Sigmoid colon (tissue), 7 donors: ENCODE results near the gene SLC11A1. TPM values are rescaled to one million over a fixed set of nuclear protein-coding genes. Genes with fewer than 3 reads are reported as not detected.

Experiments
- DNase-seq: peaks from one replicate; pipeline ENCODE4 v3.0.0-alpha.2; 2019
- H3K27ac ChIP-seq, 4 donors: fragments of 200-600 bp; sonication (generic); one replicate each; pipeline ENCODE4 v1.5.1; 2016 to 2019; ENCODE audit warnings: mild to moderate bottlenecking in 1 of 4
- H3K27me3 ChIP-seq, 3 donors: fragments of 200-600 bp; sonication (generic); one replicate each; pipeline ENCODE4 v1.5.1; 2019; ENCODE audit warnings: mild to moderate bottlenecking in 1 of 3
- H3K36me3 ChIP-seq, 4 donors: fragments of 200-600 bp; sonication (generic); one replicate each; pipeline ENCODE4 v1.5.1; 2016 to 2019
- H3K4me1 ChIP-seq, 4 donors: fragments of 200-600 bp; sonication (generic); one replicate each; pipeline ENCODE4 v1.5.1; 2017 to 2019
- H3K4me3 ChIP-seq, 4 donors: fragments of 200-600 bp; sonication (generic); one replicate each; pipeline ENCODE4 v1.5.1; 2017 to 2019; ENCODE audit warnings: mild to moderate bottlenecking in 2 of 4, moderate library complexity in 1 of 4
- H3K9me3 ChIP-seq, 4 donors: fragments of 200-600 bp in 3 of 4; sonication (generic) in 3 of 4; one replicate each; pipeline versions ENCODE4 v1.5.1 to v1.6.1; 2013 to 2019
- CTCF ChIP-seq, 4 experiments: fragments of 450-650 bp in 3 of 4; fragments of 200-600 bp in 1 of 4; IDR thresholded peaks; one replicate each; pipeline ENCODE4 v1.5.1; 2016 to 2019; ENCODE audit warnings: antibody characterized with exemption in 4 of 4, mild to moderate bottlenecking in 3 of 4, moderate library complexity in 2 of 4
- EP300 ChIP-seq, 4 donors: sonication (generic); formaldehyde crosslinking; IDR thresholded peaks; one replicate each; pipeline ENCODE4 v1.6.1; 2017; ENCODE audit warnings: antibody characterized with exemption in 4 of 4
- POLR2A ChIP-seq, 2 donors: fragments of 450-650 bp; IDR thresholded peaks; one replicate each; pipeline ENCODE4 v1.6.1; 2016; ENCODE audit warnings: antibody characterized with exemption in 2 of 2, mild to moderate bottlenecking in 2 of 2, moderate library complexity in 2 of 2
- POLR2AphosphoS5 ChIP-seq, 4 donors: sonication (generic); formaldehyde crosslinking; IDR thresholded peaks; one replicate each; pipeline ENCODE4 v1.6.1; 2017; ENCODE audit warnings: antibody characterized with exemption in 4 of 4
- WGBS, 2 donors: extraction: QIAGEN DNeasy Blood & Tissue Kit; methylation state at CpG; one replicate each; pipeline ENCODE4 v1.1.7; 2013; 5-methylcytosine and 5-hydroxymethylcytosine counted together
- intact Hi-C: fragments of 100-400 bp; cut with DNase I; formaldehyde crosslinking; loops from one replicate; pipeline ENCODE4 v1.15.1; 2023
- polyA plus RNA-seq, 3 donors: library from polyadenylated mRNA; stranded (reverse); fragments of 200-250 nt; gene quantifications; one replicate each; pipeline ENCODE4 v1.2.3, GENCODE V29; 2013
- total RNA-seq, 4 donors: library from RNA; depleted of rRNA; stranded (reverse); fragments of >200 nt; gene quantifications; one replicate each; pipeline ENCODE4 v1.1.0, GENCODE V29; 2016
- donor health status: healthy with polysubstance abuse.
- donor health status: Bipolar disorder and iron deficiency.
- donor health status: healthy.

Gene SLC11A1
- total and polyA plus RNA-seq, 7 donors, result 1.2 to 19.0 (median 13.8) TPM

DNA sequence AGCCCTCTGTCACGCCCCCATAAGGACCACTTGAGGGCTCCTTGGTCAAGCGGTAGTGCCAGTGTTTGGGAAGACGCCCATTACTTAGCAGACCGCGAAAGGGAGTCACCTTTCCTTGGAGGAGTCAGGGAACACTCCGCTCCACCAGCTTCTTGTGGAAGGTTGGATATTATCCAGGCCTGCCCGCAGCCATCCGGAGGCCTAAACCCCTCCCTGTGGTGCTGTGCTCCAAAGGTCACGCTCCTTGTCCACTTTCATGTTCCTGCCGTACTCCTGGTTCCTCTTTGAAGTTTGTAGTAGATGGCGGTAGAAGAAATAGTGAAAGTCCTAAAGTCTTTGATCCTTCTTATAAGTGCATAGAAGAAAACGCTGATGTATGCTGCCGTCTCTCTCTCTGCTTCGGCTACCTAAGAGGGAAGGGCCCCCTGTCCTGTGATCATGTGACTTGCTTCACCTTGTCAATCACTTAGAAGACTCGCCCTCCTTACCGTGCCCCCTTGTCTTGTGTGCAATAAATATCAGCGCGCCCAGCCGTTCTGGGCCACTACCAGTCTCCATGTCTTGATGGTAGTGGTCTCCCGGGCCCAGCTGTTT is 27.1 kb upstream of the SLC11A1 start:
- no peak overlapping the region for H3K4me3 ChIP-seq
- H3K4me1 ChIP-seq, result peaks cover 0 to 8% (median 1%) of the 10 kb centered on the region in 4 donors
- DNase-seq, result no peak
- H3K36me3 ChIP-seq, result no peaks in the 10 kb centered on the region
- intact Hi-C loops, result no loop called here
- WGBS, 2 donors, result 74 to 79% methylated on average over 20 of the region's 20 CpGs
- TF ChIP-seq CTCF (IDR thresholded peaks at IDR 0.05), result no peak
- no peak for TF ChIP-seq EP300 (IDR thresholded peaks at IDR 0.05)
- TF ChIP-seq POLR2AphosphoS5 (IDR thresholded peaks at IDR 0.05), result no peak
- no peak for TF ChIP-seq POLR2A (IDR thresholded peaks at IDR 0.05)
- H3K27ac ChIP-seq, result no peak overlapping the region
- peaks cover 0 to 5% (median 3%) of the 10 kb centered on the region in 4 donors for H3K9me3 ChIP-seq
- H3K27me3 ChIP-seq, result no peaks in the 10 kb centered on the region

GRCh38 chr2:218357236-218358177 is 24.6 kb upstream of the SLC11A1 start:
- intact Hi-C loops, result loop anchor here (2.0 kb wide), 1 partner anchor 57 kb away; no protein-coding TSS in a partner anchor
- TF ChIP-seq EP300 (IDR thresholded peaks at IDR 0.05), result no peak
- TF ChIP-seq POLR2AphosphoS5 (IDR thresholded peaks at IDR 0.05), result no peak
- no peak for TF ChIP-seq CTCF (IDR thresholded peaks at IDR 0.05)
- TF ChIP-seq POLR2A (IDR thresholded peaks at IDR 0.05), result no peak
- Histone ChIP-seq H3K27ac (no peak overlapping the region), H3K36me3 (no peaks in the 10 kb centered on the region), H3K9me3 (no peaks in the 10 kb centered on the region), H3K27me3 (no peaks in the 10 kb centered on the region), H3K4me1 (peaks cover 0 to 8% (median 1%) of the 10 kb centered on the region in 4 donors), H3K4me3 (no peak overlapping the region)
- WGBS, 2 donors, result 75 to 82% methylated on average over 17 of the region's 17 CpGs
- no peak for DNase-seq

GRCh38 chr2:218360453-218360852 is 21.6 kb upstream of the SLC11A1 start:
- Histone ChIP-seq H3K9me3 (no peaks in the 10 kb centered on the region), H3K27ac (peak overlapping the region in 1 of 4 donors; percentile 7), H3K27me3 (no peaks in the 10 kb centered on the region), H3K4me3 (no peak overlapping the region), H3K36me3 (no peaks in the 10 kb centered on the region), H3K4me1 (peaks cover 0 to 8% (median 1%) of the 10 kb centered on the region in 4 donors)
- intact Hi-C loops, result no loop called here
- no peak for TF ChIP-seq EP300 (IDR thresholded peaks at IDR 0.05)
- TF ChIP-seq POLR2AphosphoS5 (IDR thresholded peaks at IDR 0.05), result peak in 1 of 4 donors; percentile 27
- 91 to 94% methylated on average over 4 of the region's 4 CpGs for WGBS, 2 donors
- no peak for DNase-seq

GRCh38 chr2:218362606-218363005 is 19.5 kb upstream of the SLC11A1 start:
- peaks cover 0 to 5% (median 4%) of the 10 kb centered on the region in 4 donors for H3K9me3 ChIP-seq
- H3K27me3 ChIP-seq, result no peaks in the 10 kb centered on the region
- no peak for TF ChIP-seq POLR2AphosphoS5 (IDR thresholded peaks at IDR 0.05)
- no peak for TF ChIP-seq EP300 (IDR thresholded peaks at IDR 0.05)
- no peak for TF ChIP-seq POLR2A (IDR thresholded peaks at IDR 0.05)
- TF ChIP-seq CTCF (IDR thresholded peaks at IDR 0.05), result no peak
- no peak for DNase-seq
- H3K4me1 ChIP-seq, result peaks cover 0 to 5% (median 2%) of the 10 kb centered on the region in 4 donors
- WGBS, 2 donors, result 89 to 93% methylated on average over 8 of the region's 8 CpGs
- intact Hi-C loops, result no loop called here
- no peak overlapping the region for H3K27ac ChIP-seq
- no peaks in the 10 kb centered on the region for H3K36me3 ChIP-seq
- no peak overlapping the region for H3K4me3 ChIP-seq

GRCh38 chr2:218363736-218364135 is 18.3 kb upstream of the SLC11A1 start:
- Histone ChIP-seq H3K36me3 (no peaks in the 10 kb centered on the region), H3K27ac (no peak overlapping the region), H3K27me3 (no peaks in the 10 kb centered on the region), H3K9me3 (peaks cover 0 to 5% (median 4%) of the 10 kb centered on the region in 4 donors), H3K4me3 (no peak overlapping the region), H3K4me1 (peaks cover 0 to 16% (median 9%) of the 10 kb centered on the region in 4 donors)
- no peak for DNase-seq
- WGBS, 2 donors, result 89 to 90% methylated on average over 3 of the region's 3 CpGs
- no peak for TF ChIP-seq CTCF (IDR thresholded peaks at IDR 0.05)
- no peak for TF ChIP-seq POLR2A (IDR thresholded peaks at IDR 0.05)
- TF ChIP-seq EP300 (IDR thresholded peaks at IDR 0.05), result no peak
- no peak for TF ChIP-seq POLR2AphosphoS5 (IDR thresholded peaks at IDR 0.05)
- intact Hi-C loops, result no loop called here
